B cell (primary cell): Measurements from ENCODE around the gene TARBP2.

Source experiments
- CTCF ChIP-seq: fragments of 200-600 bp; IDR thresholded peaks from one replicate; pipeline ENCODE4 v1.8.0; 2022; ENCODE audit warnings: antibody characterized with exemption, mild to moderate bottlenecking
- EZH2 ChIP-seq: IDR thresholded peaks from 2 replicates; pipeline ENCODE4 v1.6.1; 2012; ENCODE audit warnings: borderline replicate concordance, low read depth, mild to moderate bottlenecking, moderate library complexity, low read length; ENCODE audit not compliant: insufficient read depth, poor library complexity, severe bottlenecking

GRCh38 chr12:53485955-53486735 lies 14.9 kb upstream of the TARBP2 start:
- no peak for TF ChIP-seq CTCF
- no peak for TF ChIP-seq EZH2
